T1000 (cell line): ENCODE measurements around the gene DLGAP4.

Experiments used
- DNase-seq: peaks from one replicate; lab custom pipeline; 2025; ENCODE audit warnings: mixed read lengths; lab: John Stamatoyannopoulos, UW

The DLGAP4 gene

DNA sequence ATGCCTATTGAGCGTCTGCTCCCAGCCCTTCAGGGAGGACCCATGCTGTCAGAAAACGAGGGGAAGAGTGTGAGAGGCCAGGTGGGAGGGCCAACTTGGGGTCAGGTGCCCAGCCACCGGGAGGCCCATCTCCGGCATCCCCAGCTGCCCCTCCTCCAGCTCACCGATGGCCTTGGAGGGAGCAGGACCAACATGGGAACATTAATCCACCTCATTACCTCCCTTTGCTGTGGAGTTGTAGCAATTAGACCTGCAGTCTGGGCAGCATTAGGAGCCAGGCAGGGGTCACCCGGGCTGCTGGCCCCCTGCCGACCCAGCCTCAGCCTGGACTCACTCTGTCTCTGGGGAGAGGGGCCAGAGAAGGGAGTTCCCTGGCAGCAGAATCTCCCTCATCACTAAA lies 25.1 kb downstream of the DLGAP4 start:
- DNase-seq, result no peak

DNA sequence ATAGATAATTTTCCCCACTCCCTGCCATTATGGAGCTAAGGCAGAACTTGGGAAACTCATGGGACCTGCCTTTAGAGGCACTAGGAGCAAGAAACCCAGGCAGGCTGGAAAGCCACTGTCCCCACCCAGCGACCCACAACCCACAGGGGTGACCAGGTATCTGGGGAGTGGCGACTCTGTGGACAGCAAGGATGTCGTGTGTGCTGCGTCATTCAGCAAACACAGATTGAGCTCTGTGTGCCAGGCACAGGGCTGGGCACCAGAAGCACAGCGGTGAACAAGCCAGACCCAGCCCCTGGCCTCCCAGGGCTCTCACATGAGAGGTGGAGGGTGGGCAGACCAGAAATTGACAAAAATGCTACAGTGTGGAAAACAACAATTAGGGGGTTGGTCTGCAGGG lies 27.7 kb downstream of the DLGAP4 start:
- no peak for DNase-seq

DNA sequence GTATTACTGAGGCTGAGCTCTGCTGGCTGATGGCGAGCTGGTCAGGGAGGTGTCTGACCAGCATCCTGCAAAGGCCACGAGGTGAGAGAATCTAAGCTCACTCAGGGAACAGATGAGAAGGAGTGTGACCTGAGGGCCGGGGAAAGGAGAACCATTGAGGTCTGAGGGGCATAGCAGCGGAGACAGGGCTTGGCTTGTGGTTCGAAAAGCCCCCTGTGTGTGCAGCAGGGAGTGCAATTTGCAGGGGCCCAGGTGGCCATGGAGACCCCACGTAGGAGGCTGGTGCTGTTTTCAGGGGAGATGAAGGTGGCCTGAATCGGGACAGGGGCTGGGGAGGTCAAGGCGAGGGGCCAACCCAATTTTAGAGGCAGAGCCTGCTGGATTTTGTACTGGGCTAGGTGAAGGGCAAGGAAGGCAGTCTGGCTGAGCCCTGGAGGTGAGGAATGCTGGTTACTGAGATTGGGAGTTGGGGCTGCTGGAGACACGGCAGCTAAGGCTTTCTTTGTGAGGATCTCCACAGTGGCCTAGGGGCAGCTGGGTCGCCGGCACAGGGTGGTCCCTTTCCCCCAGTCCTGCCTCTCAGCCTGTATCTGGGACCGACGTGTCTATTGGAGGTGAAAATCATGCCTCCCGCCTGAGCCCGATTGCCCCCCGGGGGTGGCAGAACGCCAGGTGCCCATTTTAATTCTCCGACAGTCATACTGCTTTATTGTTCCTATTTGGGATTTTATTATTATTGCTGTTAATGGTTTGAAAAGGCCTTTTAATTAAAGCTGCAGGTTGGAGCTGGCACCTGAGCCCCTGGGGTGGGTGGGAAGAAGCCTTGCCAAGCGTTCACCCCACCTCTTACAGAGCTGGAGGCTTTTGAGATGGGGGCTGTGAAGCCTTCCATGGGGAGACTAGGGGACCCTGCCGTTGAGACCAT lies 28.4 kb downstream of the DLGAP4 start:
- DNase-seq, result no peak

DNA sequence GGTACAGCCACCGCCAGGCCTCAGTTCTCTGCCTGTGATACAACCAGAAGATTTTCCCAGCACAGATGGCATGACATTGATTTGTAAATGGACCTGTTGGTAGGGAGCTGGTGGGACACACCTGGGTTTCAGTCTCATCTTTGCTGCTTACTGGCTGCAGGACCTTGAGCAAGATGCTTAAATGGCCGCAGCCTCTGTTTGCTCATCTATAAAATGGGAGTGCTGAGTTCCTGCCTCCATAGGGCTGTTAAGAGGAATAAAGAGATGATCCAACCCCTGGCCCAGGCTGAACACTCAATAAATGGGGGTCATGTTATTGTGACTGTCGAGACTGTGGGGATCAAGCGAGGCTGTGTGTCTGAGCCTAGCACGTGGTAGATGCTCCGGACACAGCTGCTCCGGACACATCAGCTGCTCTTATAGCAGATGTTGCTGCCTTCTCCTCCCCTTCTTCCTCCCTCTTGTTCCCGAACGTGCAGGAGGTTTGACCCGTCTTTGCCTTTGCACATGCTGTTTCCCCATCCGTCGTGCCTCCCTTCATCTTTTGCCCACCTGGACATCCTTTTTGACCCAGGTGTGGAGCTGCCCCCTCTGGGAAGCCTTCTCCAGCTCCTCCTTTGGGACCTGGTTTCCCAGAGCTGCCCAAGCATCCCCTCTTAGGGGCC lies 29.2 kb downstream of the DLGAP4 start:
- DNase-seq, result no peak

DNA sequence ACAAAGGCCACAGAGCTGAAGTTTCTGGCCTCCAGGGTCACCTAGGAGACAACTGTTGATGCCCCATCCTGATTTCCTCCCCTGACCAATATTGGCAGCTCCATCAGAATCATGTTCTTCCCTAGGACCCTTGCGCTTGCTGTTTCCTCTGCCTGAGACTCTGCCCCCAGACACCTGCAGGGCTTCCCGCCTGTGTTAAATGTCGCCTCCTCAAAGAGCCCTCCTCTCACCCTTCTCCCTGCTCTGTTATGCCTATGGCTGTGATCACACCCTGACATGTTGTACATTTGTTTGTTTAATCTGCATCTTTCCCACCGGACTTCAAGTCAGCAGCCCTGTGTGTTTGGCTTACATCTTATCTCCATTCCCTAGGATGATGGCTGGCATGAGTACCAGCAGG lies 30.1 kb downstream of the DLGAP4 start:
- no peak for DNase-seq

DNA sequence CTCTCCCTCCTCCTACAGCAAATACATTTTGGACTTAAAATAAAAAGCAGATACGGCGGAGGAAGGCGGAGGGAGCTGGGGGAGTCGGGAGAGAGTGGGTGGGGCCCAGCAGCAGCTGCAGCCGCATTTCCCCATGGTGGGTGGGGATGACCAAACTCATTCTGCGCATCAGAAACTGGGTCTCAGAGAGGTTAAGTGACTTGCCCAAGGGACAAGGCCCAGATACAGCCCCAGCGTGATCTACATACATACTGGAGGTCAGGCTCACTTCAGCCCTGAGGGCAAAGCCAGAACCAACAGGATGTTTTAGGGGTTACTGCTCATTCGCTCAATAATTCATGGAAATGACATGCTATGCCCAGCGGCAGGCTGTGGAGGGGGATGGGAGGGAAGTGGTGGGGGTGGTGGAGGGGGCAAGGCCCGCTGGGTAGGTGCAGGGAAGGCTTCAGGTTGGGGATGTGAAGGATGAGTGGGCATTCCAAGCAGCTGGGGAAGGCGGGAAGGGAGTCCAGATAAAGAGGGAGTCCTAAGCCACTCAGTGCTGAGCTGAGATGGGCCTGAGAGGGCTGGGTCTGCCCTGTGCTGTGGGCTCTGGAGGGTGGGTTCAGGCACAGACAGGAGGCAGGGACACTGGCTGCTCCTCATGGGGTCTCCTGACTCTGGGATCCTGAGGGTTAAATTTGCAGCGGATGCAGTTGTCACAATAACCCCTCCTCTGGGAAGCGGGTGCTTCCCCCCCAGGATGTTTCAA lies 31.0 kb downstream of the DLGAP4 start:
- no peak for DNase-seq

DNA sequence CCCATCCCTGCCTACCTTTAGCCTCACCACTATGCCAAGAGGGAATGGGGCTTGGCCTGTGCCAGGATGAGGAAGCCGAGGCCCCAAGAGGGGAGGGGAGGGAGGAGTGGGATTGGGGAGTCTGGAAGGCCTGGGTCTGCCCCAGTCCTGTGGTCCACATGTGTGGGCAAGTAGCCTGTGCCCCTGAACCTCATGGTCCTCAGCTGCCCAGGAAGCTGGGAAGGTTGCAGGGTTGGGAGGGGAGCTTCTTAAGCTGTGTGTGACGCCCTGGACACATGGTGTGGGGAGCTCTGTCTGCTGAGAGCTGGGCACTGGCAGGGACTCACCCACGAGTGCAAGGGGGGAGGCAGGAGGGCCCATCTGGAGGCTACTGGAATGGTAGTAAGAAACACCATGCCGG lies 31.7 kb downstream of the DLGAP4 start:
- no peak for DNase-seq

DNA sequence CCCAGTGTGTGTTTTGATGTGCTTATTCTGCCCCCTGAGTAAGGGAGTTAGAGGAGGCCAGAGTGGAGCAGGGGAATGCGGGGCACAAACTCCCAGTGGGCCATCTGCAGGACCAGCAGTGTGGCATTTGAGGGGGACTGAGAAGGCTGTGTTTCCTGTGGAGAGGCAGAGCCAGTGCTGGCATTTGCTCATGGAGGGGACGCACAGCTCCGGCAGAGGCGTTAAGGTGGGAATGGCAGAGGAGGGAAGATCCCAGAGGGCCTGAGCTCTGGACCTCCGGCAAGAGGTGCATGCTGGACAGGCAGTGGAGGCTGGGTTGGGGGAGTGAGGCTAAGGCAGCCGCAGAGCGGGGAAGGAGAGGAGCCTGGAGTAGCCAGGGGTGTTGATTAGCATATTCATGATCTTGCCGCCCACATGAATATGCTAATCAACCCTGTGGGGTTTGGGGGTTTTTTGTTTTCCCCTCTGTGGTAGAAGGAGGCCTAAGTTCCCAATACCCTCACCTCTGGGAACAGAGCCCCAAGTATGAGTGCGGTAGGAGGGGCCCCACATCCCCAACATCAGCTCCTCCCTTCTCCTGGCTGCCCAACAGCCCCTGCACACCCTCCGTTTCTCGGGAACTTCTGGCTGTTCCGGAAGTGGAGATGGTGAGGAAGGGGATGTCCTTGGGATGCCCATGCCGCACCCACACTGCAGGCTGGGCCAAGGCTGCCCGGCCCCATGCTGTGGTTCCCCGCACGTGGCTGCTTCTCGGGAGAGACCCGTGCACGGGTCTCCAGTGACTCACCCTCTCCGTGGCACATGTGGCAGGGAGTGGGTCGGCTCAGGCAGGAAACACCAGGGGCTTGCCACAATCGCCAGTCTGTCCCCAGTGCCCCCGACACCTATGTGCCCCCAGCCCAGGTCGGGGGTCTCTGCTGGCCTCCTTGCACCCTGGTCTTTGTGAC lies 33.8 kb downstream of the DLGAP4 start:
- no peak for DNase-seq

DNA sequence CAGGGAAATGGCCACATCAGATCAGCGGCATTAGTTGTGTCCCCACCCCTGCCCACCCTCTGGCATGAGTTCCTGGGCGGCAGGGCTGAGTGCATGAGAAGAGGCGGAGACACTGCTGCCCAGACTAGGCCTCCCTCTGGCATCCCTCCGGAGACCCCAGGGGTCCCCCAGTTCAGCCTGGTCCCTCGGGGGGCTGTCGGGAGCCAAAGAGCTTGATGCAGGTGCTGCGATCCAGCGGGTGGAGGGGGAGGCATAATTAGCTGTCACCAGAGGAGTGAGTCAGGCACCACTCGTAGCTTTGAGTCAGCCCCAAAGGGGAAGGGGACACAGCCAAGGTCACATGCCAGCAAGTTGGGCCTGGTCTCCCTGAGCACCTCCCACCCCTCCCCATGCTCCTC lies 34.5 kb downstream of the DLGAP4 start:
- DNase-seq, result no peak

DNA sequence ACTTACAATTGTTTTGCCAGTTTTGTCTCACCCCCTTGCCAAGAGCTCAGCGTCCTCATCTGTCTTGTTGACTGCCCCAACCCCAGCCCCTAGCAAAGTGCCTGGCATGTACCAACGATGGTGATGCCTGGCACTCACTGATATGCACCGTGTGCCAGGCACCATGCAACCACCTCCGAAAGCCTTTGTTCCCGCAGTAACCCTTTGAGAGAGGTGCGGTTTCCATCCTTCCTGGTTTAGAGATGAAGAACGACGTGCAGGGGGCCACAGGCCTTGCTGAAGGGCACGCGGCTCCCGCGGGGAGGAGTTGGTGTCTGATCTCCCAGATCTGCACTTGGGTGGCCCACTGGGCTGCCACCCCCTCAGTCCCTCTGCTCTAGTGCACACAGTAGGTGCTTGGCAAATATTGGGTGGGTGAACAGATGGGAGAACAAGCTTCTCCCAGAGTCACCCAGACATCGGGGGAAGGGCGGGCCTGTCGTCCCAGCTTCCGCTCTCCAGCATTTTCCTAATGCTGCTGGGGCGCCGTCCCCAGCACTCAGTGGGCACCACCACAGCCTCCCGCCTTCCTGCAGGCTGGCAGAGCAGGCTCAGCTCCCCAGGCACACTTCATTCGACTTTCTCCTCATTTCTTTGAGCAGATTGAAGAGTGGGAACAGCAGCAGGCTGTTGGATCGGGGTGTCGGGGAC lies 35.3 kb downstream of the DLGAP4 start:
- no peak for DNase-seq

DNA sequence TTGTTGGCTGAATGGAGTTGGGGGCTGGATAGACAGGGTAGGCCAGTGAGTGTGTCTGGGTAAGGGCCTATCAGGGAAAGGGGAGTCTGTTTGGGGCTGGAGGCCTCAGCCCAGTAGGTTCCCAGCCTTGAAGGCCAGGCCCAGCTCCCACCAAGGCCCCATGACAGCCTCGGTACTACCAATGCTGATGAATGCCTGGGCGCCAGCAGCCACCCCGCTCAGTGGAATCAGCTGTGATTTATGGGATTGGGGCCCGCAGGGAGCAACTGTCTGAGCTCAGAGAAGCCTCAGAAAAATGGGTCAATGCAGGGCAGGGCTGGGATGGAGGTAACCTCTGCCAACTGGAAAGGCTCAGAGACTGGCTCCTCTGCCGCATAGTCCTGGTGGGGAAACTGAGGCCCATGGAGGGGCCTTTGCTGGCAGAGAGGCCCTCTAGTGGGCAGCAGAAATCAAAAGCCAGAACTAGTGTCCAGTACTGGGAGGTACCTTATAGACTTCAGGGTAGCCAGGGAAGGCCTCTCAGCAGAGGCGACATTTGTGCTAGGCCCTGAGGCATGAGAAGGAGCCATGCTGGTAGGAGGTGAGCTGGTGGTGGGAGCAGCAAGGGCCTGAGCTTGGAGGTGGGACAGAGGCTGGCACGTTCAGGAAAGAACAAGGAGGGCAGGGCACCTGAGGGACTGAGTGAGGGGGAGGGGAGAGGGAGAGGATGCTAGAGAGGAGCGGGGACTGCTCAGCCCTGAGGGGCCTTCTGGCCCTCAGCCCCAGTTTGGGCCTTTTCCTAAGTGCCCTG lies 36.4 kb downstream of the DLGAP4 start:
- DNase-seq, result no peak

DNA sequence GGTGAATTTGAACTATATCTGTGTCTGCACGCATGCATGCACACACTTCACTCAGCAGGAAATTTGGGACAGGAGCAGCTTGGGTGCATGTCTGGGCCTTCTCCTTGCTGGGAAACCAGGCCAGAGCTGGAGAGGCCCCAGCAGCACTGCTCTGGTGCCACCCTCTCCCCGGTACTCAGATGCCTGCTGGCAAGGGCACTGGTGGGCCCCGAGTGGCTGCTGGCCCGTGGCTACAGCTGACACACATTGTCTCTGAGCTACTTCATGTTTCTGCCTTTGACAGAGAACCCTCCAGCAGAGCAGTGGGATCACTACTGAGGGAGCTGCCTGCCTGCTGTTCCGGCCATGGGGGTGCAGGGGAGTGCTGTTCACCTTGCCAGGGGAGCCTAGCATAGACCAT lies 37.5 kb downstream of the DLGAP4 start:
- no peak for DNase-seq

DNA sequence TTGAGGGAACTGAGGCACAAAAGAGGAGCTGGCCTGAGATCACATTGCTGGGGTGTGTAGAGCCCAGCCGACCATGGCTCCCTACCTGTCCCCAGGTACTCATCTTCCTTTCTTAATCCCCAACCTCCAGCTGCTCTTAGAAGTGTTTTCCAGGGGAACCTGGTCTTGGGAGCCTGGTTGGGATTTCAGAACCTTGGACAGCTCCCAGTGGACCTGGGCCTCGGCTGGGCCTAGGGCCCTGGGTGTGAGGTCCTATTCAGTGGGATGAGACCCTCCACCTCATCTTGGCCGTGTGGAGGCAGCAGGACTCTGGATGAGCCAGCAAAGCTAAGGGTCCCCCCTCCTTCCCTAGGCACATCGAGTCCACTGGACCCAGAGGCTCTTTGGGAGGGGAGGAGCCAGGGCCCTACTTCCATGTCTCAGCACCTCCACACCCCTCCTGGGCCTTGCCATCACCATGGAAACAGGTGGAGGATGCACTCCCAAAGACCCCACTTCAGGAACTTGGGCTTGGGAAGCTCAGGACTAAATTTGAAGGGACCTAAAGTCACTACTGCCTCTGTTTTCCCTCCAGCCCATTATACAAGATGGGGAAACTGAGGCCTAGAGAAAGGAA lies 38.5 kb downstream of the DLGAP4 start:
- peak; percentile 57 for DNase-seq

DNA sequence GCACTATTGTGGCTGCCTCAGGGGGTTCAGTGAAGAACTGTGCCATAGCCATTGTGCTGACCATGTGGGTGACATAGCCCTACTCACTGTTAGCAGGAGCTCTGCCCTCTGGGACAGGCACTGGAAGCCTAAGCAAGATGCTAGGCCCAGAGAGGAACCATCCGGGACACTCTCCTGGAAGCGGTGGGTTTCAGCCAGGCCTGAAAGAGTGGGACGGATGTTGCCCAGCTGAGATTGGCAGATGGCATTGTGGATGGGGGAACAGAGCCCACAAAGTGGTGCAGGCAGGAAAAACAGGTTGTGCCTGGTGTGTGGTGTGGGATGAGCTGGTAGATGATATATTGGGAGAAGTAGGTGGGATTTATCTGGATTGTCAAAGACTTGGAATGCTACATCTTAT lies 40.1 kb downstream of the DLGAP4 start:
- no peak for DNase-seq

DNA sequence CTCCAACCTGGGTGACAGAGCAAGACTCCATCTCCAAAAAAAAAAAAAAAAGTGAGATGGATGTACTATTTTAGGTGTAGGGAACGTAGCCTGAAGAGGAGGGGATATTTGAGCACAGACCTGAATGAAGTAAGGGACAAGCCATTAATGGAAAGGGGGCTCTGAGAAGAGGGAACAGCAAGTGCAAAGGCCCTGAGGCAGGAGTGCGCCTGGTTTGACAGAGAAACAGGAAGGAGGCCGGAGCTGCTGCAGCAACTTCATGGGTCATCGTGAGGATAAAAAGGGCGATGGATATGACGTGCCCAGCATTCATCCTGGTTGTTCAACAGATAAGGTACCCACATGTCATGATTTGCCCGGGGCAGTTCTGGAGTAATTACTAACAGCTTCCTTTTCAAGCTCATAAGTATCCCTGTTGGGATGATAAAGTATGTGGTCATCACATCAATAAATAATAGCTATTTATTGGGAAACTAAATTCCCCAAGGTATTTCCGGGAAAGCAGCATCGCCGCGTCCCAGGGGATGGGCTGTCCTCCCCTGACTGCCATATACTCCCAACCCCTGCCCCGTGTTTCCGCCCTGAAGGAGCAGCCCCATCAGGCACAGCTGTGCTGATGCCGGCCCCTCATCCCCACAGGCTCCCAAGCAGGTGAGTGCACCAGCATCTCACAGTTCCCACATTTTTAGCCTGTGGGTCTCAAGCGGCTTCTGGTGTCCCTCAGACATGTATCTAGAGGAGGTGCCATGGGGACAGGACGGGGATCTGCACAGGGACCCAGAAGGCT lies 43.4 kb downstream of the DLGAP4 start:
- DNase-seq, result peak; percentile 50

DNA sequence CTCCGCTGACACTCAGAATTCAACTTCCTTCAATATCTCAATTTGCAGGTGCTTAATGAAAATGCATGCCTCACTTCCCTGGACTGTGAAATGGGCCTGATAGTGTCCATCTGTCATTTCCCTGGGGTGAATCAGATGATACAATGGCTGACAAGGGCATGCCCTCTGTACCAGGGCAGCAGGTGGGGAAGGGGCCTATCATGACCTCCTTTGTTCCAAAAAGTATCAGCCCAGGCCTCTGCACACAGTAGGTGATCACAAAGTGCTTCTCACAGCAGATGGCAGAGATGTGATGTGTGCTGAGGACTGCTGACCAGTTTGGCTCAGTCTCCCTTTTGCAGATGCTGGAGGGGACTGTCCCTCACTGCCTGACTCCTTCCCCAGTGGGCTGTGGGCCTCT lies 44.3 kb downstream of the DLGAP4 start:
- DNase-seq, result no peak

DNA sequence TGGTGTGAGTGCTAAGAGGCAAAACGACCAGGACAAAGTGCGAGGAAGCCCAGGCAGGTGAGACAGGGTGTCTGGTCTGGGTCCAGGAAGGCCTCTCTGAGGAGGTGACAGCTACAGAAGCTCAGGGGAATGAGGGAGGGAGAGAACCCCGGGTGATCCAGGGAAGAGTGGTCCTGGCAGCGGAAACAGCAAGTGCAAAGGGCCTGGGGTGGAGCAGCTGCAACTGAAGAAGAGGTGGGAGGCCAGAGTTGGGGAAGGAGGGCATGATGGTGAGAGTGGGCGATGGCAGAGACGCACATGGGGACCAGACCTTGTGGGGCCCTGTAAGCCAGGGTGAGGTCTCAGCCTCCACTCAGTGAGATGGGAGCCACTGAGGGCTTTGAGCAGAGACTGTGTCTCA lies 45.8 kb downstream of the DLGAP4 start:
- no peak for DNase-seq

DNA sequence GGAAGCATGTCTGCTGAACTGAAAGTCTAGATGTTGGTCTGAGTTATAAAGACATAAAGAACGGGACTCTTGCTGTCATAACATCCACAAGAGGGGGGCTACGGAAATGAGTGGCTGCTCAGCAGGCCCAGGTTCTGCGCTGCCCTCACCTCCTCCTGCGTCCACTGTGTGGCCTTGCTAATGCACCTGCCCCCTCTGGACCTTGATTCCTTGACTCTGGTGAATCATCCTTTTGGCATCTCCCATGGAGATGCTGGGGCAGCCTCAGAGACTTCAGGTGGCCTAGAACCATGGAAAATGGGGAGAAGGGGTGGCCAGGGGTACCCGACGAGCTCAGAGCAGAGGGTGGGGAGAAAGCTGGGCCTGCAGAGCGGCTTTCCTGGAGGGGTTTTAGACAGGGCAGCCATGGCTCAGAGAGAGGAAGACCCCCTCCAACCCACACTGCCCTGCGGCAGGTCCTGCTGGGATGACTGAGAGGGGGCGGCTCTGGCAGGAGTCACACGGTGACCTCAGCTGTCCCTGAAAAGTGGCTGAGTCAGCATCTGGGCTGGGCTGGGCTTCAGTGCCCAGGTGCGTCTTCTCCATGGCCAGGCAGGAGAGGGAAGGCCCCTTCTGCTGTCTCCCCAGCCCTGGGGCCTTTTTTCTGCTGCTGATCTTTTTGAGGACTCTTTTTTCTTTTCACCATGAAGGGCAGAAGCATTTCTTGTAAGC lies 46.9 kb downstream of the DLGAP4 start:
- DNase-seq, result no peak
